Measurements from ENCODE around the gene TPTE.

GRCh38 chr21:10627316-10627863 is 106.0 kb downstream of the TPTE start:
- TF ChIP-seq CTCF (IDR thresholded peaks at IDR 0.05), result no peak
- TF ChIP-seq POLR2A (IDR thresholded peaks at IDR 0.05), result no peak
